IMR-90 (cell line): ENCODE results near the gene RPL12. TPM values are rescaled to one million over a fixed set of nuclear protein-coding genes. Genes with fewer than 3 reads are reported as not detected.

ENCODE experiments used
- ATAC-seq: fragments of 200-7000 bp; cut with Tn5 transposase; 2 replicates; pipeline ENCODE4 v1.9.1; 2020; ENCODE audit warnings: low read depth, mild to moderate bottlenecking, moderate library complexity
- BruUV-seq: library from RNA; stranded (reverse); fragments of 400-500 nt; replicated peaks from 2 replicates; lab custom pipeline; 2021; lab: Mats Ljungman, UMichigan
- CTCF ChIA-PET: fragments of 300-600 bp; formaldehyde crosslinking; extraction: SDS; loops from one replicate; lab custom pipeline; 2021; ENCODE audit warnings: antibody characterized with exemption; lab: Yijun Ruan, JAX
- POLR2A ChIA-PET: fragments of 300-600 bp; sonication (Branson Sonifier 250); formaldehyde crosslinking; loops from one replicate; lab custom pipeline; 2022; ENCODE audit warnings: antibody characterized with exemption; ENCODE audit not compliant: unreplicated experiment; lab: Charles Lee
- DNase-seq: peaks from one replicate; pipeline ENCODE4 v3.0.0; 2013
- H2AFZ ChIP-seq: replicated peaks from 2 replicates; pipeline ENCODE3; 2013; ENCODE audit warnings: low read length, mild to moderate bottlenecking; ENCODE audit not compliant: poor library complexity
- H2AK5ac ChIP-seq: 2 replicates; pipeline ENCODE4 v1.6.1; 2013; ENCODE audit warnings: low read depth, low read length, inconsistent platforms
- H2AK9ac ChIP-seq: replicated peaks from 2 replicates; pipeline ENCODE3; 2013; ENCODE audit warnings: mild to moderate bottlenecking, low read depth, low read length, moderate library complexity; ENCODE audit not compliant: poor library complexity
- H2BK120ac ChIP-seq: 2 replicates; pipeline ENCODE4 v1.6.1; 2013; ENCODE audit warnings: low read depth, low read length, inconsistent platforms
- H2BK15ac ChIP-seq: 3 replicates; pipeline ENCODE4 v1.6.1; 2013; ENCODE audit warnings: low read depth, low read length, inconsistent platforms
- H2BK20ac ChIP-seq: 2 replicates; pipeline ENCODE4 v1.6.1; 2013; ENCODE audit warnings: low read depth, mild to moderate bottlenecking, inconsistent platforms, low read length, moderate library complexity
- H2BK5ac ChIP-seq: 2 replicates; pipeline ENCODE4 v1.6.1; 2013; ENCODE audit warnings: mild to moderate bottlenecking, low read depth, low read length, inconsistent platforms; ENCODE audit not compliant: poor library complexity, severe bottlenecking
- H3K14ac ChIP-seq: replicated peaks from 2 replicates; pipeline ENCODE4 v1.6.1; 2013; ENCODE audit warnings: low read depth, low read length, inconsistent platforms
- H3K18ac ChIP-seq: 2 replicates; pipeline ENCODE4 v1.6.1; 2013; ENCODE audit warnings: low read depth, low read length, control low read depth
- H3K23ac ChIP-seq: 2 replicates; pipeline ENCODE4 v1.6.1; 2013; ENCODE audit warnings: low read depth, low read length, inconsistent platforms
- H3K27ac ChIP-seq: 2 replicates; pipeline ENCODE4 v1.5.1; 2013; ENCODE audit warnings: mild to moderate bottlenecking, control low read depth, low read length; ENCODE audit not compliant: insufficient read depth
- H3K27me3 ChIP-seq: 2 replicates; pipeline ENCODE4 v1.6.1; 2013; ENCODE audit warnings: low read length; ENCODE audit not compliant: control insufficient read depth, insufficient read depth
- H3K36me3 ChIP-seq: 2 replicates; pipeline ENCODE4 v1.6.1; 2013; ENCODE audit warnings: low read length, mixed read lengths; ENCODE audit not compliant: control insufficient read depth, insufficient read depth
- H3K4ac ChIP-seq: 2 replicates; pipeline ENCODE4 v1.6.1; 2013; ENCODE audit warnings: low read depth, low read length, inconsistent platforms
- H3K4me1 ChIP-seq: 2 replicates; pipeline ENCODE4 v1.6.1; 2013; ENCODE audit warnings: low read length, mixed read lengths; ENCODE audit not compliant: control insufficient read depth, insufficient read depth
- H3K4me2 ChIP-seq: 2 replicates; pipeline ENCODE4 v1.6.1; 2013; ENCODE audit warnings: low read depth, mild to moderate bottlenecking, control low read depth, low read length, moderate library complexity
- H3K4me3 ChIP-seq: 2 replicates; pipeline ENCODE4 v1.5.1; 2013; ENCODE audit warnings: low read depth, mild to moderate bottlenecking, control low read depth, low read length, moderate library complexity; ENCODE audit not compliant: insufficient read depth
- H3K56ac ChIP-seq: 2 replicates; pipeline ENCODE4 v1.6.1; 2013; ENCODE audit warnings: low read length, inconsistent platforms; ENCODE audit not compliant: insufficient read depth; ENCODE audit errors: extremely low read depth
- H3K79me1 ChIP-seq, 2 experiments: 2 replicates each; pipeline ENCODE4 v1.6.1; 2013; ENCODE audit warnings: low read length in 2 of 2, inconsistent platforms in 1 of 2, low read depth in 1 of 2
- H3K9ac ChIP-seq: 2 replicates; pipeline ENCODE4 v1.6.1; 2013; ENCODE audit warnings: low read depth, low read length, control low read depth
- H3K9me1 ChIP-seq: 2 replicates; pipeline ENCODE4 v1.6.1; 2013; ENCODE audit warnings: low read length, inconsistent platforms; ENCODE audit not compliant: insufficient read depth
- H3K9me3 ChIP-seq: 2 replicates; pipeline ENCODE4 v1.6.1; 2013; ENCODE audit warnings: low read length; ENCODE audit not compliant: control insufficient read depth, insufficient read depth
- H4K20me1 ChIP-seq: 2 replicates; pipeline ENCODE4 v1.6.1; 2013; ENCODE audit warnings: low read length, inconsistent platforms; ENCODE audit not compliant: insufficient read depth
- H4K5ac ChIP-seq: 2 replicates; pipeline ENCODE4 v1.6.1; 2013; ENCODE audit warnings: mild to moderate bottlenecking, low read depth, low read length, control low read depth
- H4K8ac ChIP-seq, 2 experiments: 2 replicates each; pipeline ENCODE4 v1.6.1; 2013; ENCODE audit warnings: low read depth in 2 of 2, low read length in 2 of 2, control low read depth in 1 of 2, inconsistent platforms in 1 of 2
- H4K91ac ChIP-seq: 2 replicates; pipeline ENCODE4 v1.6.1; 2013; ENCODE audit warnings: low read depth, low read length, inconsistent platforms; ENCODE audit not compliant: insufficient read depth
- BHLHE40 ChIP-seq: fragments of 150-350 bp; IDR thresholded peaks from 2 replicates; pipeline ENCODE4 v1.6.1; 2016; ENCODE audit warnings: mild to moderate bottlenecking, low read depth, low read length
- CHD1 ChIP-seq: IDR thresholded peaks from 2 replicates; pipeline ENCODE4 v1.6.1; 2012; ENCODE audit warnings: low read depth, low read length, improper control_type of control experiment
- CTCF ChIP-seq: conservative IDR thresholded peaks from 2 replicates; pipeline ENCODE4 v1.5.1; 2012; ENCODE audit warnings: mild to moderate bottlenecking, low read depth, low read length, improper control_type of control experiment
- RAD21 ChIP-seq: IDR thresholded peaks from 2 replicates; pipeline ENCODE4 v1.6.1; 2012; ENCODE audit warnings: low read length, improper control_type of control experiment
- WGBS, 2 experiments: methylation state at CpG; one replicate each; pipeline versions ENCODE4 v1.1.5 to v1.1.7; 2013; ENCODE audit warnings: missing lambda C conversion rate in 2 of 2; ENCODE audit not compliant: insufficient read length in 1 of 2; ENCODE audit errors: extremely low coverage in 2 of 2; 5-methylcytosine and 5-hydroxymethylcytosine counted together
- dilution Hi-C: fragments of 300-500 bp; cut with HindIII; formaldehyde crosslinking; loops from one replicate; pipeline ENCODE4 v1.14.3; 2018; ENCODE audit warnings: low sequenced_read_pairs; ENCODE audit not compliant: unreplicated experiment
- in situ Hi-C: fragments of 300-500 bp; cut with MboI; formaldehyde crosslinking; loops from 3 replicates; pipeline ENCODE4 v1.14.3; 2019; ENCODE audit warnings: low sequenced_read_pairs, inconsistent platforms, mixed read lengths
- intact Hi-C: fragments of 100-400 bp; cut with micrococcal nuclease; formaldehyde crosslinking; loops from 2 replicates; pipeline ENCODE4 v1.10.0; 2022
- polyA plus RNA-seq, 3 experiments: library from polyadenylated mRNA; depleted of rRNA; stranded (reverse); fragments of >200 nt; gene quantifications; 2 replicates each; pipeline ENCODE4 v1.2.3, GENCODE V29; 2012; ENCODE audit warnings: low replicate concordance in 1 of 3
- total RNA-seq: library from RNA; depleted of rRNA; stranded (reverse); fragments of >200 nt; gene quantifications from 2 replicates; pipeline ENCODE4 v1.2.3, GENCODE V29; 2012

RPL12 gene
- total and polyA plus RNA-seq, 2 of the 4 experiments (the other 2 are of a cell fraction), result 1,864 to 2,379 TPM

DNA sequence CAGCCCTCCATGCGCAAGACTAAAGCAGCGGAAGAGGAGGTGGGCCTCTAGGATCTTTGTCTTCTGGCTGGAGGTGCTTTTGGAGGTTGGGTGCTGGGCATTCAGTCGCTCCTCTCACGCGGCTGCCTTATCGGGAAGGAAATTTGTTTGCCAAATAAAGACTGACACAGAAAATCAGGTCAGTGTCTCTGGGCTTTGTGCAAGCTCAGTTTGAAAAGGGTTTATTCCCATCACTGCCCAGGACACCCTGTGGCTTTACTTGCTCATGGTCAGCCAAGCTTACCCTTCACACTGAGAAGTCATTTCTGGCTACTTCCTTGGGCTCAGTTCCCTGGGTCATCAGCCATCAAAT is 43.7 kb downstream of the RPL12 start:
- H3K27me3 ChIP-seq, result no peaks in the 10 kb centered on the region
- H2AK9ac ChIP-seq, result no peak overlapping the region
- no peak overlapping the region for H4K91ac ChIP-seq
- H2BK120ac ChIP-seq, result no peak overlapping the region
- CTCF ChIA-PET, result interaction anchor here (0.7 kb wide), 1 partner anchor 544 kb away, joined by 3 read pairs; no protein-coding TSS in a partner anchor
- no peak overlapping the region for H3K9ac ChIP-seq
- in situ Hi-C loops, result no loop called here
- no peaks in the 10 kb centered on the region for H4K20me1 ChIP-seq
- H3K4me2 ChIP-seq, result no peak overlapping the region
- H3K14ac ChIP-seq, result no peak overlapping the region
- DNase-seq (no peak), ATAC-seq (no peak)
- H2AK5ac ChIP-seq, result no peak overlapping the region
- no peaks in the 10 kb centered on the region for H3K79me1 ChIP-seq
- no peak overlapping the region for H4K8ac ChIP-seq
- no peak overlapping the region for H2AFZ ChIP-seq
- WGBS, 2 experiments, result 100% methylated on average over 1 of the region's 6 CpGs; no CpG with 5 or more reads in 1 of the 2 experiments
- H2BK5ac ChIP-seq, result no peak overlapping the region
- H3K4me1 ChIP-seq, result no peaks in the 10 kb centered on the region
- H3K36me3 ChIP-seq, result peaks cover 6% of the 10 kb centered on the region; the same call in 1 of the 2 replicates
- intact Hi-C loops, result no loop called here
- no peak overlapping the region for H2BK20ac ChIP-seq
- no TSS peak for BruUV-seq
- H3K4ac ChIP-seq, result no peak overlapping the region
- H3K18ac ChIP-seq, result no peak overlapping the region
- POLR2A ChIA-PET, result interaction anchor here (0.7 kb wide), 1 partner anchor 9 kb away, joined by 3 read pairs; no protein-coding TSS in a partner anchor
- H4K5ac ChIP-seq, result no peak overlapping the region
- H3K56ac ChIP-seq, result no peak overlapping the region
- no peak for TF ChIP-seq BHLHE40
- no peak for TF ChIP-seq CHD1
- TF ChIP-seq RAD21, result no peak
- no peak for TF ChIP-seq CTCF
- H3K9me3 ChIP-seq, result no peaks in the 10 kb centered on the region
- no peak overlapping the region; the same call in 1 of the 2 replicates for H3K23ac ChIP-seq
- H3K9me1 ChIP-seq, result peaks cover 6% of the 10 kb centered on the region; the same call in 1 of the 2 replicates
- dilution Hi-C loops, result no loop called here
- no peak overlapping the region for H3K27ac ChIP-seq
- no peak overlapping the region for H3K4me3 ChIP-seq
- no peak overlapping the region for H2BK15ac ChIP-seq
